Gastroesophageal sphincter (tissue), 4 donors: Measurements from ENCODE around the gene WFDC1. TPM values are rescaled to one million over a fixed set of nuclear protein-coding genes. Genes with fewer than 3 reads are reported as not detected.

Experiments used
- ATAC-seq: fragments of 150-250 bp; one replicate; pipeline ENCODE4 v1.9.1; 2016; ENCODE audit warnings: mild to moderate bottlenecking, moderate library complexity
- H3K27ac ChIP-seq, 4 donors: fragments of 200-600 bp; sonication (generic) in 3 of 4; 1 replicate in 3 of 4; 2 replicates in 1 of 4; pipeline ENCODE4 v1.5.1; 2016 to 2019
- H3K27me3 ChIP-seq: fragments of 200-600 bp; sonication (generic); one replicate; pipeline ENCODE4 v1.5.1; 2019
- H3K36me3 ChIP-seq, 2 donors: fragments of 200-600 bp; sonication (generic); one replicate each; pipeline ENCODE4 v1.5.1; 2019; ENCODE audit warnings: control low read depth in 1 of 2
- H3K4me1 ChIP-seq, 3 donors: fragments of 200-600 bp; sonication (generic); 1 replicate in 2 of 3; 2 replicates in 1 of 3; pipeline ENCODE4 v1.5.1; 2016 to 2019; ENCODE audit warnings: control low read depth in 2 of 3
- H3K4me3 ChIP-seq, 2 donors: fragments of 200-600 bp; sonication (generic); one replicate each; pipeline ENCODE4 v1.5.1; 2019; ENCODE audit warnings: mild to moderate bottlenecking in 1 of 2, moderate library complexity in 1 of 2
- H3K9me3 ChIP-seq, 3 donors: fragments of 200-600 bp; sonication (generic); one replicate each; pipeline ENCODE4 v1.5.1; 2017 to 2019; ENCODE audit warnings: control low read depth in 2 of 3
- CTCF ChIP-seq, 4 experiments: fragments of 200-600 bp in 2 of 4; fragments of 450-650 bp in 2 of 4; sonication (generic) in 1 of 4; IDR thresholded peaks; one replicate each; pipeline ENCODE4 v1.5.1; 2017 to 2019; ENCODE audit warnings: antibody characterized with exemption in 4 of 4, mild to moderate bottlenecking in 2 of 4, moderate library complexity in 2 of 4
- EP300 ChIP-seq: sonication (generic); formaldehyde crosslinking; IDR thresholded peaks from one replicate; pipeline ENCODE4 v1.6.1; 2017; ENCODE audit warnings: antibody characterized with exemption, mild to moderate bottlenecking
- POLR2A ChIP-seq, 2 donors: fragments of 450-650 bp; IDR thresholded peaks; one replicate each; pipeline ENCODE4 v1.6.1; 2017; ENCODE audit warnings: antibody characterized with exemption in 2 of 2, mild to moderate bottlenecking in 2 of 2, moderate library complexity in 1 of 2
- POLR2AphosphoS5 ChIP-seq: sonication (generic); formaldehyde crosslinking; IDR thresholded peaks from one replicate; pipeline ENCODE4 v1.6.1; 2017; ENCODE audit warnings: antibody characterized with exemption
- WGBS, 2 donors: methylation state at CpG; one replicate each; pipeline ENCODE4 v1.1.5; 2018; ENCODE audit warnings: low coverage in 1 of 2; 5-methylcytosine and 5-hydroxymethylcytosine counted together
- total RNA-seq, 4 donors: library from RNA; depleted of rRNA; stranded (reverse); fragments of >200 nt; gene quantifications; one replicate each; pipeline ENCODE4 v1.1.0, GENCODE V29; 2016

WFDC1 gene
- total RNA-seq, 4 donors from 2014 or later = 25.0 to 53.1 (median 38.2) TPM

- H3K27ac ChIP-seq = peak overlapping the region; percentile 36 to 77 (median 75)
- ATAC-seq = peak; percentile 67
- WGBS, 2 donors = 33 to 51% methylated on average over 13 to 14 of the region's 16 CpGs
- H3K4me1 ChIP-seq = peaks cover 0 to 46% (median 8%) of the 10 kb centered on the region in 3 donors
- TF ChIP-seq POLR2AphosphoS5 (peak; percentile 90), EP300 (peak; percentile 70), CTCF (IDR thresholded peaks at IDR 0.05) (no peak)
- no peaks in the 10 kb centered on the region for H3K27me3 ChIP-seq
- no peaks in the 10 kb centered on the region for H3K36me3 ChIP-seq
- H3K9me3 ChIP-seq = no peaks in the 10 kb centered on the region
- no peak overlapping the region for H3K4me3 ChIP-seq
Measured at GRCh38 chr16:84286578-84287240, 8.0 kb upstream of the WFDC1 start.

GRCh38 chr16:84288902-84289301, 5.8 kb upstream of the WFDC1 start:
- Histone ChIP-seq H3K4me1 (peaks cover 0 to 53% (median 7%) of the 10 kb centered on the region in 3 donors), H3K27me3 (peaks cover 9% of the 10 kb centered on the region)

GRCh38 chr16:84291226-84291625, 3.5 kb upstream of the WFDC1 start:
- Histone ChIP-seq H3K27me3 (peaks cover 17% of the 10 kb centered on the region), H3K27ac (peak overlapping the region in 3 of 4 donors; percentile 8 to 86 (median 68)), H3K4me3 (no peak overlapping the region), H3K36me3 (no peaks in the 10 kb centered on the region), H3K9me3 (no peaks in the 10 kb centered on the region), H3K4me1 (peaks cover 0 to 55% (median 12%) of the 10 kb centered on the region in 3 donors)
- no peak for ATAC-seq
- no peak for TF ChIP-seq EP300
- TF ChIP-seq POLR2AphosphoS5 = no peak
- TF ChIP-seq POLR2A (IDR thresholded peaks at IDR 0.05) = no peak
- no peak for TF ChIP-seq CTCF (IDR thresholded peaks at IDR 0.05)
- 31 to 35% methylated on average over 11 of the region's 11 CpGs for WGBS, 2 donors

More at GRCh38 chr16:84288902-84289301, 5.8 kb upstream of the WFDC1 start:
- TF ChIP-seq POLR2A (IDR thresholded peaks at IDR 0.05) = no peak
- no peak for TF ChIP-seq POLR2AphosphoS5
- TF ChIP-seq CTCF (IDR thresholded peaks at IDR 0.05) = no peak
- no peak for TF ChIP-seq EP300
- H3K4me3 ChIP-seq = no peak overlapping the region
- no peaks in the 10 kb centered on the region for H3K9me3 ChIP-seq
- no peaks in the 10 kb centered on the region for H3K36me3 ChIP-seq
- H3K27ac ChIP-seq = no peak overlapping the region
- no peak for ATAC-seq
- WGBS, 2 donors = 79 to 82% methylated on average over 8 of the region's 8 CpGs

GRCh38 chr16:84292011-84292410, 2.7 kb upstream of the WFDC1 start:
- TF ChIP-seq CTCF (IDR thresholded peaks at IDR 0.05) (no peak), EP300 (no peak), POLR2AphosphoS5 (no peak), POLR2A (IDR thresholded peaks at IDR 0.05) (no peak)
- no peaks in the 10 kb centered on the region for H3K9me3 ChIP-seq
- H3K4me1 ChIP-seq = peaks cover 0 to 55% (median 8%) of the 10 kb centered on the region in 3 donors
- 45 to 62% methylated on average over 8 of the region's 10 CpGs for WGBS, 2 donors
- H3K27ac ChIP-seq = peak overlapping the region in 3 of 4 donors; percentile 8 to 86 (median 68)
- peaks cover 25% of the 10 kb centered on the region for H3K27me3 ChIP-seq
- ATAC-seq = no peak
- H3K4me3 ChIP-seq = no peak overlapping the region
- H3K36me3 ChIP-seq = no peaks in the 10 kb centered on the region

- H3K9me3 ChIP-seq = no peaks in the 10 kb centered on the region
- peak overlapping the region in 2 of 4 donors; percentile 85 to 86 for H3K27ac ChIP-seq
- TF ChIP-seq POLR2A (IDR thresholded peaks at IDR 0.05) = no peak
- TF ChIP-seq EP300 = no peak
- TF ChIP-seq POLR2AphosphoS5 = no peak
- no peak for TF ChIP-seq CTCF (IDR thresholded peaks at IDR 0.05)
- ATAC-seq = no peak
- 98 to 100% methylated on average over 2 to 5 of the region's 5 CpGs for WGBS, 2 donors
- H3K4me3 ChIP-seq = no peak overlapping the region
- no peaks in the 10 kb centered on the region for H3K36me3 ChIP-seq
- peaks cover 25% of the 10 kb centered on the region for H3K27me3 ChIP-seq
- H3K4me1 ChIP-seq = peaks cover 0 to 62% (median 8%) of the 10 kb centered on the region in 3 donors
Measured at GRCh38 chr16:84293406-84293805, 1.3 kb upstream of the WFDC1 start.
